GM12865 (cell line): ENCODE measurements around the gene PPP1R27.
"Not testable (repeated sequence)": the region's sequence is repeated elsewhere in the genome, so short reads cannot be mapped to it uniquely, and the experiment has no call there.

Experiments
- DNase-seq: peaks from one replicate; pipeline ENCODE4 v3.0.0; 2010; ENCODE audit warnings: low read depth
- H3K4me3 ChIP-seq: 2 replicates; pipeline ENCODE4 v1.5.1; 2011; ENCODE audit warnings: mild to moderate bottlenecking, low read depth, low read length, control low read depth
- TF ChIP-seq, protein P1 (sequence below): IDR thresholded peaks from 2 replicates; pipeline ENCODE4 v1.5.1; 2011; ENCODE audit warnings: low read length, control low read depth, low read depth, inconsistent platforms; ENCODE audit not compliant: insufficient read depth; ENCODE audit errors: missing control alignments

Gene PPP1R27

DNA sequence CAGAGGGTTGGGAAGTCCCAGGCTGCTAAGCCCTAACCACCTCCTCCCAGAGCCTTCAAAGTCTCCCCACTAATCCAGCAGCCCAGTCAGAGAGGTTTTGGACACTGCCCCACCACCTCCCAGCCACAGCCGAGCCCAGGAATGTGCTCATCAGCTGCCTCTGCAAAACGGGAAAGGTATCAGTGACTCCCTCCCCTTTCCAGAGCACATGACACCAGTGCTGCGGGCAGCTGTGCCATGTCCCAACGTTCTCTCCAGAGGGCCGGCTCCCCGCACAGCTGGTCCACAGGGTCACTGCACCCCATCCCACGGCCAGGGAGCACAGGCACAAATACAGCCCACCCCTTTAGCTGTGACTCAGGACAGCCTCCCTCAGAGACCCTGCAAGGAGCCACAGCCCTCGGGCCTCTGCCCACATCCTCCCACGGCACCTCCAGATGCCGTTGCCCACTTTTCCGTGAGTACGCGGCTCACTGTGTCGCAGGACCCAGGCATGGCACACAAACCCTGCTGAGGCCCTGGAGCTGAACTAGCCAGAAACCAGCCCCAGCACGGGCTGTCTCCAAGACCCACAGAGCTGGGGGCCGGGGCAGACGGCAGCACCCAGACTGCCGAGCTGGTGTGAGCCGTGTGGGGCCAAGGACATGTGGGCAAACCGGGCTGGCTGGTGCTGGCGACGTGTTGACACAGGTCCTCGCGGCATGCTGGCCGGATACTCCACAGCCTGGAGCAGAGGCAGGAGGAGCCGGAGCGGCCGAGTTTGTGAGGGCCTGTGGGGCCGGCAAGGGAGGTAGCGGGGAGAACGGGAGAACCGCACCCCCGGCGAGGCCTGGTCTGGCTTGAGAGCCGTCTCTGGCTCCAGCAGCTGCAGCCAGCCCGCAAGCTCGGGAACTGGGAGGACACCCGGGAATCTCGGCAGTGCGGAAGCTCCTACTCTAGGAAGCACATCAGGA, 6.3 kb upstream of the PPP1R27 start:
- no peak overlapping the region for H3K4me3 ChIP-seq
- DNase-seq, result no peak
- TF ChIP-seq, protein P1, sequence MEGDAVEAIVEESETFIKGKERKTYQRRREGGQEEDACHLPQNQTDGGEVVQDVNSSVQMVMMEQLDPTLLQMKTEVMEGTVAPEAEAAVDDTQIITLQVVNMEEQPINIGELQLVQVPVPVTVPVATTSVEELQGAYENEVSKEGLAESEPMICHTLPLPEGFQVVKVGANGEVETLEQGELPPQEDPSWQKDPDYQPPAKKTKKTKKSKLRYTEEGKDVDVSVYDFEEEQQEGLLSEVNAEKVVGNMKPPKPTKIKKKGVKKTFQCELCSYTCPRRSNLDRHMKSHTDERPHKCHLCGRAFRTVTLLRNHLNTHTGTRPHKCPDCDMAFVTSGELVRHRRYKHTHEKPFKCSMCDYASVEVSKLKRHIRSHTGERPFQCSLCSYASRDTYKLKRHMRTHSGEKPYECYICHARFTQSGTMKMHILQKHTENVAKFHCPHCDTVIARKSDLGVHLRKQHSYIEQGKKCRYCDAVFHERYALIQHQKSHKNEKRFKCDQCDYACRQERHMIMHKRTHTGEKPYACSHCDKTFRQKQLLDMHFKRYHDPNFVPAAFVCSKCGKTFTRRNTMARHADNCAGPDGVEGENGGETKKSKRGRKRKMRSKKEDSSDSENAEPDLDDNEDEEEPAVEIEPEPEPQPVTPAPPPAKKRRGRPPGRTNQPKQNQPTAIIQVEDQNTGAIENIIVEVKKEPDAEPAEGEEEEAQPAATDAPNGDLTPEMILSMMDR, result no peak

DNA sequence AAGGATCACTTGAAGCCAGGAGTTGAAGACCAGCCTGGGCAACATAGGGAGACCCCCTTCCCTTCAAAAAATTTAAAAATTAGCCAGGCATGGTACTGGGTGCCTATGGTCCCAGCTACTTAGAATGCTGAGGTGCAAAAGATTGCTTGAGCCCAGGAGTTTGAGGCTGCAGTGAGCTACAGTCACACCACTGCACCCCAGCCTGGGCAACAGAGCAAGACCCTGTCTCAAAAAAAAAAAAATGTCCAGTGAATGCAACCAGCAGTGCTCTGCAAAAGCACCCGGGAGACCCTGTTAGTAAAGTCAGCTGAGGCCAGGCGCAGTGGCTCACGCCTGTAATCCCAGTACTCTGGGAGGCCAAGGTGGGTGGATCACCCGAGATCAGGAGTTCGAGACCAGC, 5.2 kb upstream of the PPP1R27 start:
- DNase-seq, H3K4me3 ChIP-seq: not testable (repeated sequence)

DNA sequence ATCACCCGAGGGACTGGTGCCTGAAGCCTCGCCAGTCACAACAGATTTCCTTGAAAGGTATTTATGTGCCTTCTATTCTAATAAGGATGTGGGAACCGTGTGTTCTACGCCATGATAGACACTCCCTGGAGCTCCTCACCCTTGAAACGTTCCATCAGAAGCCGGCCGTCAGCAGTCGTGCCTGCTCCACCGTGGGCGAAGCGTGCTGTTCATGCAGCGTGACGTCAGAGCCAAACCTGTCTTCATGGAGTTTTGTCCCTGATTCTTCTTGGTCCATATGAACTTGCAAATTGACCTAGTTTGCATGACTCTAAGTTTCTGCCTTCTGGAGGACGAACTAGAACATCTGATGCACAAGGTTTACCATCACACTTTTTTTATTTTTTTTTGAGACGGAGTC, 4.5 kb upstream of the PPP1R27 start:
- no peak overlapping the region for H3K4me3 ChIP-seq
- TF ChIP-seq, protein P1, result no peak
- no peak for DNase-seq

DNA sequence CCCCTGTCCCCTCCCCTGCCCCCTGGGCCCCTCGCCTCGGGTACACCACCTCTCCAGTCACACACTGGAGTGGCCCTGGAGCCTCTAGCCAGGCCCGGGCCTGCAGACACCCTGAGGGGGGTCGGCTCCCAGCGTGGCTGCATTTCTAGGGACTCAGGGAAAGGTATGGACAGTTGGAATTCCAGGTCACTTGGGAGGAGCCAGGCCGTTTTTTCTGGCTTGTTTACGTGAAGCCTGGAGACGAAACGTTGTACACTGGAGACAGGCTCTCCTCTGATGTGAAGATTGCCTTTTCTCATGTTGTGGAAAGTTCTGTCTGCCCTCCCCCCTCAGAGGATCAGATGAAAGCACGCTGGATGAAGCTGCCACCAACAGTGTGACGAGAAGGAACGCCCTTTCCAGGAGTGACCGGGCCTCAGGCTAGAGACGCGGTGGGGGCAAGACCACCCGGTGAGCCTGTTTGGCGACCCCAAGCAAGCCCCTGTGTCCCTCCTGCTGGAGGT, 4.0 kb upstream of the PPP1R27 start:
- TF ChIP-seq, protein P1, result no peak
- DNase-seq, result no peak
- no peak overlapping the region for H3K4me3 ChIP-seq

DNA sequence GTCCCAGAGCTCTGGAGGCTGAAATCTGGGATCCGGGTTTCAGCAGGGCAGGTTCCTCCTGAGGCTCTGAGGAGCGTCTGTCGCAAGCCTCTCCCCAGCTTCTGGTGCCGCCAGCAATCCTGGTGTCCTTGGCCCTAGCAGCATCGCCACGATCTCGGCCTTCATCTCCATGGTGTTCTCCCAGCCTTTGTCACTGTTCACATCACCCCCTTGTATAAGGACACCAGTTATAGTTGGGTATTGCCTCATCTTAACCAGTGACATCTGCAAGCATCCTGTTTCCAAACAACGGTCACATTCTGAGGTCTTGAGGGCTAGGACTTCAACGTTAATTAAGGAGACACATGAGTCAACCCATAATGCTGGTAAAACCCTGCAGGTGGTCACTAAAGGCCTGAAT, 2.8 kb upstream of the PPP1R27 start:
- no peak overlapping the region for H3K4me3 ChIP-seq
- DNase-seq, result no peak
- TF ChIP-seq, protein P1, result no peak

DNA sequence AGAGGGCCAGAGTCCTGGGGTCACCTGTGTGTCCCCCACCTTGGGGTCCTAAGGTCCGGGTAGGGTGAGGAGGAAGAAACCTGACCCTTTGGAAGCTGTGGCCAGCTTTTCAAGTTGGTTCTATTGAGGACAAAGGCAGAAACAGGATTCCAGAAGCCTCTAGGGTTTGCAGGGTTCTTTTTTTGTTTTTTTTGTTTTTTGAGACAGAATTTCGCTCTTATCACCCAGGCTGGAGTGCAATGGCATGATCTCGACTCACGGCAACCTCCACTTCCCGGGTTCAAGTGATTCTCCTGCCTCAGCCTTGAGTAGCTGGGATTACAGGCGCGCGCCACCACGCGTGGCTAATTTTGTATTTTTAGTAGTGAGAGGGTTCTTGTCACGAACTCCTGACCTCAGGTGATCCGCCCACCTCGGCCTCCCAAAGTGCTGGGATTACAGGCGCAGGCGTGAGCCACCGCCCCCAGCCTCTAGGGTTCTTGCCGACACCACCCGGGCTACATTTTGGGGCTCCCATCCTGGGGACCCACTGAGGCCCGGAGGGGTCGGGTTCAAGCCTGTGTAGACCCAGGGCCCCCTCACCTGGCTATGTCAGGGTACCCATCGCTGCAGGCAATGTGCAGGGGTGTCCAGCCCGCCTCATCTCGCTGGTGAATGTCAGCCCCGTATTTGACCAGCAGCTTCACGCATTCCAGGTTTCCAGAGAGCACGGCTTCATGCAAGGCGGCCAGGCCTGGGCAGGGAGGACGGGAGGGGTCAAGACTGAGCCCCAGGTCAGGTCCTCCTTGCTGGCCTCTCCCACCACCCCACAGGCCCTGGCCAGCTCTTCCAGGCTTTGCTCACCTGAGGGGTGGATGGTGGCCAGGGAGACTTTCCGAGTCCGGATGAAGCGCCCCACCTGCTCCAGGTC, 674 bp downstream of the PPP1R27 start:
- TF ChIP-seq, protein P1, result no peak

More for the DNA sequence above, 674 bp downstream of the PPP1R27 start:
- peak overlapping the region; percentile 92 for H3K4me3 ChIP-seq
- no peak for DNase-seq
